ENCODE data around the gene ACTN4.
A peak's percentile ranks its signal among the peaks of the same experiment; 100 is the strongest.
"Not testable (repeated sequence)": the region's sequence is repeated elsewhere in the genome, so short reads cannot be mapped to it uniquely, and the experiment has no call there.

The ACTN4 gene

GRCh38 chr19:38647368-38647965 is at the start of gene ACTN4:
TSS of gene ACTN4 (plus strand) at chr19:38647649. CDS start at chr19:38647746, 97 bp downstream.
- DNase-seq: peak; percentile 100

DNA sequence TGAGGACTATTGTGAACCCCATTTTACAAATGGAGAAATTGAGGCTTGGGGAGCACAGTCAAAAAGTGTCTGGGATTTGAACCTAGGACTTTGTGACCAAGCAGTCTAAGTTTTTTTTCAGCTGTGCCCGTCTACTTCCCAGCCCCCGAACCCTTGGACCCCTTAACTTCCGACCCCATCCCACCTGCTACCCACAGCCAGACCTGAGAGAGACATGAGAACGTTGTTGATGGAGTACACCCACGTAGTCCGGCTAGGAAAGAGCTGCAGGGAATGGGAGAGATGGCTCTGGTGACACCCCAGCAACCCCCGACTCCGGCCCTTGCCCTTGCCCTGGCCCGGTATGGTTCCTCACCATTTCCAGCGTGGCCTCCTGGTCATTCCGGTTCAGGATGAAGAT is 47.7 kb upstream of the ACTN4 start:
- no peak for DNase-seq

DNA sequence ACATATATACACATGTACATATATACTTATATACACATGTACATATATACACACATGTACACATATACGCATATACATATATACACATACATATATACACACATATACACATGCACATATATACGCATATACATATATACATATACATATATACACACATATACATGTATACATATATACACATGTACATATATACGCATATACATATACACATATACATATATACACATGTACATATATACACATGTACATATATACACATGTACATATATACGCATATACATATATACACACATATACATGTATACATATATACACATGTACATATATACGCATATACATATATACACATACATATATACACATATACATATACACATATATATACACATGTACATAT is 44.6 kb upstream of the ACTN4 start:
- not testable (repeated sequence) for DNase-seq

GRCh38 chr19:38606131-38606530 is 41.3 kb upstream of the ACTN4 start:
- DNase-seq: no peak

DNA sequence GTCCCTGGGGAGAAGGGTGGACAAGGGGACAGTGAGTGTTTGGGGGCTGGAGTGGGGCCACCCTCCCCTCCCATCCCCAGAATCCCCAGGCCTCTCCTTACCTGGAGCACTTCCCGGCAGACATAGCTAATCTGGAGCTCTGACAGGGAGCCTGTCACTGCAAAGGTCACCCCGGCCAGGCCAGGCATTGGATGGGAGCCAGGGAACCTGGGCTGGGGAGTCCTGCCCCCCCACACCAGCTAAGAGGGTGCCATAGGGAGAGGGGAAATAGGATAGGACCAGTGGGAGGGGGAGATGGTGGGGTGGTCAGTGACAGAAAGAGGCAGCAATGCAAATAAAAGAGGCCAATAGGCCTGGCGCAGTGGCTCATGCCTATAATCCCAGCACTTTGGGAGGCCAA is 33.2 kb upstream of the ACTN4 start:
- DNase-seq: no peak

- no peak for DNase-seq
Observed at GRCh38 chr19:38615007-38615581, 32.4 kb upstream of the ACTN4 start.

- peak; percentile 48 for DNase-seq
Observed at GRCh38 chr19:38616265-38616664, 31.2 kb upstream of the ACTN4 start.

- DNase-seq: peak; percentile 55
Observed at GRCh38 chr19:38617283-38617763, 30.1 kb upstream of the ACTN4 start.

- peak; percentile 88 for DNase-seq
Observed at GRCh38 chr19:38617764-38618589, 29.5 kb upstream of the ACTN4 start, which contains the start of gene MAP4K1. TSS of gene MAP4K1 (minus strand) at chr19:38617953. CDS start at chr19:38617895, 58 bp downstream.

GRCh38 chr19:38618590-38619360 is 28.7 kb upstream of the ACTN4 start, which contains the start of gene EIF3K:
TSS of gene EIF3K (plus strand) at chr19:38619188. CDS start at chr19:38619269, 81 bp downstream.
- DNase-seq: peak; percentile 100

DNA sequence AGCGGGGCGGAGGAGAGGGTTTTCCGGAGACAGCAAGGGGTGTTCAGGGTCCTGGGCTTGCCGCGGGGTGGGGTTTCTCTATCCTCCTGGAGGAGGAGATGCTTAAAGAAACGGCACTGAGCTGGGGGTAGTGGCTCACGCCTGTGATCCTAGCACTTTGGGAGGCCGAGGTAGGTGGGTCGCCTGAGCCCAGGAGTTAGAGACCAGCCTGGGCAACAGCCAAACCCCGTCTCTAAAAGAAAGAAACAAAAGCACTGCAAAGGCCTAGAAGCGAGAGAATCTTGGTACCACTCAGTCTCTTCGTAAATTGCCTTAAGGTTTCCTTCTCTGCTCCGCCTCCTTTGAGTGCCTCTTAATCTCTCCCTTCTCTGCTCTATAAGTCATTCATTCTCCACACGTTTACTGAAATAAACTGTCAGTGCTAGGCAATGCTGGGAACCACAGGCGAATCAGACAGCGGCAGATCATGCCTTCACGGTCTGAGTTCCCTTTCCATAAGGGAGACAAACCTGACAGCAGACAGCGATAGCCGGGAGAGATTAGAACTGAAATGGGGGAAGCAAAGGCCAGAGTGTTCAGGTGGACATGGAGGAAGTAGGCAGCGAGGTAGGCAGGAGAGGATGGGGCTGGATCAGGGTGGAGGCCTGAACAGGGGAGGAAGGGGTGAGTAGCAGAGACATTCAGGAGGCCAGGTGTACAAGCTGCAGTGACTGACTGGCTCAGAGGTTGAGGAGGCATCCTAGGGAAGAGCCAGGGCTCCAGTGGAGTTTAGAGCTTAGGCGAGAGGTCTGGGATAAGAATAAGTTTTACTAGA is 27.9 kb upstream of the ACTN4 start:
- DNase-seq: no peak

- no peak for DNase-seq
Observed at GRCh38 chr19:38624822-38625221, 22.6 kb upstream of the ACTN4 start.

DNA sequence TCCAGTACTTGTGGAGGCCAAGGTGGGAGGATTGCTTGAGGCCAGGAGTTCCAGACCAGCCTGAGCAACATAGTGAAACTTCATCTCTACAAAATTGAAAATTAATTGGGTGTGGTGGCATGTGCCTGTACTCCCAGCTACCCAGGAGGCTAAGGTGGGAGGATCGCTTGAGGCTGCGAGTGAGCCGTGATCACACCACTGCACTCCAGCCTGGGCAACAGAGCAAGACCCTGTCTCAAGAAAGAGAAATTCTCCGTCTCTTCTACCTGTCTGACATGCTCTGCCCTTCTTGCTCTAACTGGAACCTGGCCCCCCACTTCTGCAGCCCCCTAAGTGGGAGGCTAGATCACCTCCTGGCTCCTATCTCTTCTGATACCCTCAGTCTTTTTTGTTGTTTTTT is 21.0 kb upstream of the ACTN4 start:
- no peak for DNase-seq

DNA sequence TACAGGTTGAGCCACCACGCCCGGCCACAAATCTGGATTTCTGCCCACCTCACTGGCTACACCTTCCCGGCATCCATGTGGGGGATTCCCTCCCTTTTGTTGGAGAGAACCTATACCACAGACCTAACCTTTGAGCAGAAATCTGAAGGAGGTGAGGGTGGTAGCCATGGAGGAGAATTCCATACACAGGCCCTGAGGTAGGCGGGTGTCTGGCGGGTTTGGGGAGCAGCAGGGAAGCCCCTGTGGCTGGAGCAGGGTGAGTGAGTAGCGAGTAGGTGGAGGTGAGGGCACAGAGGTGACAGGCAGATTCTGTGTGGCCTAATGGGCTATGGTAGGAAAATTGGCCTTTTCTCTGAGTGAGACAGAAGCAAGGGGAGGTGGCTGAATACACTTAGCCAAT is 17.9 kb upstream of the ACTN4 start:
- no peak for DNase-seq

- not testable (repeated sequence) for DNase-seq
Observed at GRCh38 chr19:38631301-38631700, 16.1 kb upstream of the ACTN4 start.

- not testable (repeated sequence) for DNase-seq
Observed at GRCh38 chr19:38631811-38632475, 15.5 kb upstream of the ACTN4 start.

DNA sequence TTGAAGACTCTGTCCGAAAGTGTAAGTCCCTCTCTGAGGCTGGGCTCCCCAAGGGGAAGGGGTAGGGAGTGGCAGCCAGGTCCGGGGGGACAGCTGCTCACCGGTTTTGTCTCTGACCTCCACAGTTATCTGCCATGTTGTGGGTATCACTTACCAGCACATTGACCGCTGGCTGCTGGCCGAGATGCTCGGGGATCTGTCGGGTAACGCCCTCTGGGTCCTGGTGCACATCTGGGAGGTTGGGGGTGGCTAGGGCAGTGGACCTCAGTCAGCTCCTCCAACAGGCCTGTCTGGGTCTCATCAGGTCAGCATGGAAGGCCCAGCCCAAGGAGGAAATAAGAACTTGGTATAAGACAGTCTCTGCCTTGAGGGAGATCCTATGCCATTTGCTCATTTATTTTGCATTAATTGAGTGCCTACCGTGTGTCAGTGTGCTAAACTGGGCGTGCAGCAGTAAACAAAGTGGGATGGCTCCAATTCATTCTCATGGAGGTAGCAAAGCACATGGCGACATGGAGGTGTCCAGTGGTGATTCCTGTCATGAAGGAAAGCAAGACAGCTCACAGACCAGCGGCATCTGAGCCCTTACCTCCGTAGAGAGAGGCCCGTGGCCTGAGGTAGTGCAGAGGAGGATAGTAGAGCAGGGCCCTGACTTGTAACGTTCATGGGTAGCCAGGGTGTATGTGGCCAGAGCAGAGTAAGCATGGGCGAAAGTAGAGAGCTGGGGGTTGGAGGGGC is 14.8 kb upstream of the ACTN4 start:
- DNase-seq: no peak

DNA sequence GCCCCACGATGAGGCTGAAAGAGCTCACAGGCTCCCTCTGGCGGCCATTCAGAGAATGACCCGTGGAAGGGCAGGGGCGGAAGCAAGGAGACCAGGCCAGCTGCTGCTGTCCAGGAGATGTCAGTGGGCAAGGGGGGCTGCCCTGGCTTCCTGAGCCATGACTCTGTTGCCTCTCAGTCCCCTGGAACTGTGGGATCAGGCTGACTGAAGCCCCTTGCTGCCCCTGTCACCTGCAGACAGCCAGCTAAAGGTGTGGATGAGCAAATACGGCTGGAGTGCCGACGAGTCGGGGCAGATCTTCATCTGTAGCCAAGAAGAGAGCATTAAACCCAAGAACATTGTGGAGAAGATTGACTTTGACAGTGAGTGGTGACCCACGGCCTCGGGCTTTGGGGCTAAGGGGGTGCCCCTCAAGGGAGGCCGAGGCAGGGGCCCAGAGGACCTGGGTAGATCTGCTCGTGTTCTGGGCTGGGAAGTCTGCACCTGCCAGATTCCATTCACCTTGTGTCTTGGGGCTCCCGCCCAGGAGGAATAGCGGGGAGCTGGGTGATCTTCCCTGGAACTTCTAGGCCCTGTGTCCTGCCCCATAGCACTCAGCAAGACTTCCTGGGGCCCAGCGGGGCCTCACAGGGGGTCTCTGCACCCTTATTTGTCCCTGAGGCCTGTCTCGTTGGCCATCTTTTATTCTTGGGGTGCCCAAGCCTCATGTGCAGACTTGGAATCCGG is 12.5 kb upstream of the ACTN4 start:
- peak; percentile 78 for DNase-seq

DNA sequence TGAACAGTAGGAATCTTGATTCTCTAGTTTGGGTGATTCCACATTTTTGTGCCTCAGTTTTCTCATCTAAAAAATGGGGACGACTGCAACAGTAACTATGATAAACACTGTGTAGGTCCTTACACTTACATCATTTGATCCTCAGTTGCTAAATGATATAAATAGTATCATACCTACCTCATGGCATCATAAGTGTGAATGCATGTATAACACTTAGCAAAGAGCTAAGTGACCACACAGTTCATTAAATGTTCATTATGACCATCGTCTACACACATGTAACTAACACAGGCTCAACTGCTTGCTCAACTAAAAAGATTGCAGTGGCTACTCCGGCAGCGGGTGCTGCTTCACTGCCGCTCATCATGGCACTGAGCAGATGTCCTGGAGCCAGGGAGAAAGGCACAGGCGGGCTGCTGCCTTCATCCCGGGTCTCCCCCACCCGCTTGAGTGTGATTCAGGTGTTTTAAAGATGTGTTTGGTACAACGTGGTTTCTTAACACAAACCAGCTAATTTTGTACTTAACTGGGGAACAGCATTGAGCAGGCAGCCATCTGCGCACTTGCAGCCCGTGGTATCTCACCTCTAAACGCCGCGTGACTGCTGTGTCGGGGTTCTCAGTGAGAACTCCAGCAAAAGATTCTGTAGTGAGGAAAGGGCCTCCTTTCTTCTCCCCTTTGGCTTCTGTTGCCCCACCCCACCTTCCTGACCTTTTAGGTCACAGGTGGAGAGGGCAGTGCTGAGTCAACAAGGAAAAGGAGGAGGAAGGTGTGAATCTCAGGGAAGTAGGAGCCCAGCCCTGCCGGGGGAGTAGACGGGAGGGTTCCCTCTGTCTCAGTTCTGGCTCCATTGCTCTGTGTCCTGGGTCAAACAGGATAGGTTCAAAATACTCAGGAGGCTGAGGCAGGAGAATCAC is 11.7 kb upstream of the ACTN4 start:
- no peak for DNase-seq
